Gastrocnemius medialis (tissue), 4 donors: Measurements from ENCODE around the gene LUZP2.

ENCODE experiments used
- CTCF ChIP-seq, 5 experiments: fragments of 450-650 bp in 3 of 5; fragments of 200-600 bp in 2 of 5; sonication (generic) in 2 of 5; IDR thresholded peaks in 4 of 5; conservative IDR thresholded peaks in 1 of 5; 1 replicate in 4 of 5; 2 replicates in 1 of 5; pipeline ENCODE4 v1.5.1; 2016 to 2019; ENCODE audit warnings: antibody characterized with exemption in 5 of 5, mild to moderate bottlenecking in 3 of 5, moderate library complexity in 3 of 5
- POLR2A ChIP-seq, 2 donors: fragments of 450-650 bp; IDR thresholded peaks; one replicate each; pipeline ENCODE4 v1.6.1; 2017; ENCODE audit warnings: antibody characterized with exemption in 2 of 2, mild to moderate bottlenecking in 2 of 2, moderate library complexity in 2 of 2

GRCh38 chr11:24855951-24856350, 359.1 kb downstream of the LUZP2 start:
- TF ChIP-seq CTCF (IDR thresholded peaks at IDR 0.05 in 4 of 5, conservative IDR thresholded peaks at IDR 0.05 in 1 of 5) (no peak), POLR2A (IDR thresholded peaks at IDR 0.05) (no peak)
